SK-N-MC (cell line): Measurements from ENCODE around the gene FAM181A.

Source experiments
- EZH2 ChIP-seq: fragments of 200-600 bp; sonication (generic); IDR thresholded peaks from one replicate; pipeline ENCODE4 v1.6.1; 2017; ENCODE audit warnings: antibody characterized with exemption
- POLR2AphosphoS5 ChIP-seq: IDR thresholded peaks from 2 replicates; pipeline ENCODE4 v1.6.1; 2012; ENCODE audit warnings: mild to moderate bottlenecking, low read depth, low read length, borderline replicate concordance

DNA sequence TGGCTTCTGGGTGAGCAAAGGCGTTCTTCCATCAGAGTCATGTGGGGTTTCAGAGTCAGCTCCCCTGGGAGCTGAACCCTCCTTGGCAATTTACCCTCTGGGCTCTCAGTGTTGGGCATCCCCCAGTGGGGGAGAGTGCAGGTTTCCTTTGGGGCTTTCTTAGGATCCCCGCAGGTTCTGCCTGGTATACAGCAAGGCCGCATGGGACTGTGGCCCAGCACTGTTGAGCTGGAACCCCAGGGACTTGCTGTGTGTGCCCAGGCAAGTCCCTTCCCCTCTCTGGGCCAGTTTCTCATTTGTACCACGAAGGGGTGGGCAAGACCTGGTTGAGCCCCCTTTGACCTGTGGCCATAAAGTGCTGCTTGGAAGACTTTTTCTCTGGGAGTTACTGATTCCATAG lies 5.5 kb downstream of the FAM181A start:
- TF ChIP-seq EZH2 (no peak), POLR2AphosphoS5 (no peak)
